H1 (cell line): Measurements from ENCODE around the gene SLC8B1. TPM values are rescaled to one million over a fixed set of nuclear protein-coding genes. Genes with fewer than 3 reads are reported as not detected.

ENCODE experiments used
- CTCF ChIA-PET: fragments of 300-600 bp; sonication (Branson Sonifier 250); formaldehyde crosslinking; loops from one replicate; lab custom pipeline; 2021; ENCODE audit not compliant: partially characterized antibody; lab: Charles Lee
- POLR2A ChIA-PET: fragments of 300-600 bp; sonication (Branson Sonifier 250); formaldehyde crosslinking; loops from one replicate; lab custom pipeline; 2021; ENCODE audit warnings: inconsistent platforms; ENCODE audit not compliant: partially characterized antibody; lab: Charles Lee
- DNase-seq, 2 experiments: peaks; one replicate each; pipeline versions ENCODE4 v3.0.0 to v3.0.0-alpha.2; 2010 to 2022; ENCODE audit warnings: low spot score in 2 of 2, low read depth in 1 of 2, mixed read lengths in 1 of 2
- FAIRE-seq: peaks from 2 replicates; lab custom pipeline; 2011; peaks lifted over from hg19 to GRCh38; lab: Jason Lieb, UNC
- H2AFZ ChIP-seq: 2 replicates; pipeline ENCODE4 v1.8.1; 2012; ENCODE audit warnings: low read length, inconsistent platforms
- H2AK5ac ChIP-seq: 2 replicates; pipeline ENCODE4 v1.6.1; 2013; ENCODE audit warnings: low read depth, low read length
- H2BK120ac ChIP-seq: replicated peaks from 2 replicates; pipeline ENCODE3; 2013; ENCODE audit warnings: low read depth, low read length, inconsistent platforms
- H2BK12ac ChIP-seq: 2 replicates; pipeline ENCODE4 v1.6.1; 2013; ENCODE audit warnings: low read depth, low read length
- H2BK15ac ChIP-seq: 2 replicates; pipeline ENCODE4 v1.6.1; 2013; ENCODE audit warnings: low read length
- H2BK20ac ChIP-seq: 2 replicates; pipeline ENCODE4 v1.6.1; 2013; ENCODE audit warnings: low read length
- H2BK5ac ChIP-seq: 2 replicates; pipeline ENCODE4 v1.6.1; 2013; ENCODE audit warnings: low read depth, low read length
- H3K14ac ChIP-seq: 2 replicates; pipeline ENCODE4 v1.6.1; 2013; ENCODE audit warnings: inconsistent platforms; ENCODE audit not compliant: insufficient read length
- H3K18ac ChIP-seq: 2 replicates; pipeline ENCODE4 v1.6.1; 2013; ENCODE audit warnings: low read length; ENCODE audit errors: extremely low read depth
- H3K23ac ChIP-seq: 2 replicates; pipeline ENCODE4 v1.6.1; 2013; ENCODE audit warnings: inconsistent platforms; ENCODE audit not compliant: insufficient read length
- H3K23me2 ChIP-seq: 2 replicates; pipeline ENCODE4 v1.6.1; 2013; ENCODE audit warnings: low read depth, low read length
- H3K27ac ChIP-seq: 2 replicates; pipeline ENCODE4 v1.6.1; 2011; ENCODE audit warnings: low read depth, low read length, inconsistent platforms
- H3K27me3 ChIP-seq, 4 experiments: replicated peaks in 1 of 4; 1 replicate in 1 of 4; 2 replicates in 3 of 4; pipeline versions ENCODE4 v1.6.1 to v1.8.1; 2011 to 2013; ENCODE audit warnings: low read length in 3 of 4, mild to moderate bottlenecking in 3 of 4, inconsistent platforms in 2 of 4, mixed read lengths in 2 of 4, moderate library complexity in 1 of 4; ENCODE audit not compliant: control insufficient read depth in 3 of 4, insufficient read depth in 3 of 4; ENCODE audit errors: extremely low read depth in 1 of 4
- H3K36me3 ChIP-seq, 4 experiments: 2 replicates each; pipeline versions ENCODE4 v1.6.1 to v1.8.1; 2011 to 2013; ENCODE audit warnings: mild to moderate bottlenecking in 4 of 4, low read length in 3 of 4, moderate library complexity in 2 of 4, control low read depth in 1 of 4, inconsistent platforms in 1 of 4; ENCODE audit not compliant: insufficient read depth in 4 of 4, control insufficient read depth in 2 of 4
- H3K4ac ChIP-seq: replicated peaks from 2 replicates; pipeline ENCODE3; 2013; ENCODE audit warnings: low read length, low read depth, mixed read lengths, inconsistent platforms; ENCODE audit not compliant: insufficient read length
- H3K4me1 ChIP-seq, 4 experiments: replicated peaks in 1 of 4; 1 replicate in 1 of 4; 2 replicates in 3 of 4; pipeline versions ENCODE4 v1.6.1 to v1.8.1; 2011 to 2013; ENCODE audit warnings: low read length in 3 of 4, inconsistent platforms in 2 of 4, mixed read lengths in 1 of 4; ENCODE audit not compliant: insufficient read depth in 4 of 4, control insufficient read depth in 3 of 4
- H3K4me2 ChIP-seq, 2 experiments: 2 replicates each; pipeline versions ENCODE4 v1.6.1 to v1.8.1; 2011 to 2013; ENCODE audit warnings: low read depth in 2 of 2, low read length in 2 of 2, control low read depth in 1 of 2, inconsistent platforms in 1 of 2, mild to moderate bottlenecking in 1 of 2; ENCODE audit not compliant: insufficient read depth in 1 of 2
- H3K4me3 ChIP-seq, 4 experiments: fragments of 200-600, 300-600 bp in 1 of 4; sonication (generic), shearing (Covaris generic), sonication (Bioruptor Twin) in 1 of 4; 2 replicates each; pipeline versions ENCODE4 v1.5.1 to v1.8.1; 2011 to 2016; ENCODE audit warnings: low read length in 4 of 4, low read depth in 3 of 4, control low read depth in 2 of 4, inconsistent platforms in 2 of 4, mild to moderate bottlenecking in 2 of 4, mixed read lengths in 1 of 4, moderate library complexity in 1 of 4; ENCODE audit not compliant: insufficient read depth in 2 of 4; ENCODE audit errors: extremely low read depth in 1 of 4
- H3K56ac ChIP-seq: replicated peaks from 2 replicates; pipeline ENCODE3; 2013; ENCODE audit warnings: low read depth, mild to moderate bottlenecking, mixed read lengths, low read length, inconsistent platforms; ENCODE audit not compliant: insufficient read length
- H3K79me1 ChIP-seq: 2 replicates; pipeline ENCODE4 v1.6.1; 2013; ENCODE audit warnings: low read depth, low read length, control low read depth
- H3K79me2 ChIP-seq, 2 experiments: 2 replicates each; pipeline versions ENCODE4 v1.6.1 to v1.8.1; 2012 to 2013; ENCODE audit warnings: low read length in 2 of 2, mild to moderate bottlenecking in 2 of 2, inconsistent platforms in 1 of 2; ENCODE audit not compliant: insufficient read depth in 2 of 2, control insufficient read depth in 1 of 2
- H3K9ac ChIP-seq, 4 experiments: replicated peaks in 1 of 4; 1 replicate in 1 of 4; 2 replicates in 3 of 4; pipeline versions ENCODE4 v1.6.1 to v1.8.1; 2011 to 2013; ENCODE audit warnings: low read depth in 3 of 4, low read length in 3 of 4, control low read depth in 2 of 4, mild to moderate bottlenecking in 2 of 4, moderate library complexity in 2 of 4, inconsistent platforms in 1 of 4; ENCODE audit errors: extremely low read depth in 1 of 4
- H3K9me3 ChIP-seq, 2 experiments: 2 replicates each; pipeline versions ENCODE4 v1.6.1 to v1.8.1; 2012 to 2013; ENCODE audit warnings: mild to moderate bottlenecking in 2 of 2, moderate library complexity in 2 of 2, control low read depth in 1 of 2, inconsistent platforms in 1 of 2, low read depth in 1 of 2, low read length in 1 of 2, mixed read lengths in 1 of 2; ENCODE audit not compliant: insufficient read depth in 2 of 2
- H4K20me1 ChIP-seq, 2 experiments: replicated peaks in 1 of 2; 2 replicates each; pipeline versions ENCODE3 to v1.8.1; 2011 to 2013; ENCODE audit warnings: inconsistent platforms in 2 of 2, low read length in 2 of 2, mild to moderate bottlenecking in 1 of 2; ENCODE audit not compliant: insufficient read depth in 2 of 2, control insufficient read depth in 1 of 2
- H4K5ac ChIP-seq: 2 replicates; pipeline ENCODE4 v1.6.1; 2013; ENCODE audit warnings: low read length, low read depth, mixed read lengths, inconsistent platforms; ENCODE audit not compliant: insufficient read length
- H4K8ac ChIP-seq: 2 replicates; pipeline ENCODE4 v1.8.0; 2013; ENCODE audit warnings: mild to moderate bottlenecking, moderate library complexity, low read length, inconsistent platforms; ENCODE audit not compliant: insufficient read depth; ENCODE audit errors: extremely low read depth
- H4K91ac ChIP-seq: replicated peaks from 2 replicates; pipeline ENCODE3; 2013; ENCODE audit warnings: low read length, mixed read lengths, inconsistent platforms; ENCODE audit not compliant: insufficient read length
- BCL11A ChIP-seq, 2 experiments: IDR thresholded peaks; one replicate each; pipeline ENCODE4 v1.6.1; 2011; ENCODE audit warnings: low read depth in 2 of 2, low read length in 2 of 2, mild to moderate bottlenecking in 2 of 2
- CBX8 ChIP-seq: fragments of 300-800, 300-1000 bp; sonication (generic); IDR thresholded peaks from 2 replicates; pipeline ENCODE4 v1.7.1; 2016; ENCODE audit warnings: low read depth, low read length, borderline replicate concordance
- CHD2 ChIP-seq: IDR thresholded peaks from 2 replicates; pipeline ENCODE4 v1.6.1; 2012; ENCODE audit warnings: low read length, improper control_type of control experiment
- EZH2 ChIP-seq: fragments of 200-600 bp; sonication (generic); IDR thresholded peaks from 2 replicates; pipeline ENCODE4 v1.7.1; 2012; ENCODE audit warnings: low read depth, mild to moderate bottlenecking, moderate library complexity, low read length, inconsistent platforms; ENCODE audit not compliant: severe bottlenecking
- NANOG ChIP-seq: IDR thresholded peaks from 2 replicates; pipeline ENCODE4 v1.6.1; 2011; ENCODE audit warnings: low read length, low read depth, mild to moderate bottlenecking, inconsistent platforms; ENCODE audit not compliant: insufficient read depth, poor library complexity, severe bottlenecking
- POLR2AphosphoS5 ChIP-seq: IDR thresholded peaks from 2 replicates; pipeline ENCODE4 v1.6.1; 2011; ENCODE audit warnings: low read depth, low read length
- RAD21 ChIP-seq, 2 experiments: IDR thresholded peaks in 1 of 2; conservative IDR thresholded peaks in 1 of 2; 2 replicates each; pipeline ENCODE4 v1.6.1; 2011; ENCODE audit warnings: low read depth in 2 of 2, low read length in 2 of 2, improper control_type of control experiment in 1 of 2, inconsistent platforms in 1 of 2, mild to moderate bottlenecking in 1 of 2, moderate library complexity in 1 of 2
- SIN3A ChIP-seq, 2 experiments: IDR thresholded peaks in 1 of 2; conservative IDR thresholded peaks in 1 of 2; 2 replicates each; pipeline ENCODE4 v1.6.1; 2011 to 2012; ENCODE audit warnings: low read length in 2 of 2, improper control_type of control experiment in 1 of 2, low read depth in 1 of 2, mild to moderate bottlenecking in 1 of 2
- SP2 ChIP-seq: IDR thresholded peaks from 2 replicates; pipeline ENCODE4 v1.6.1; 2012; ENCODE audit warnings: mild to moderate bottlenecking, low read length, inconsistent platforms
- SUZ12 ChIP-seq: fragments of 200-600 bp; sonication (generic); IDR thresholded peaks from 2 replicates; pipeline ENCODE4 v1.6.1; 2012; ENCODE audit warnings: mild to moderate bottlenecking, inconsistent platforms, low read length, moderate library complexity, mixed read lengths
- TCF12 ChIP-seq: IDR thresholded peaks from 2 replicates; pipeline ENCODE4 v1.6.1; 2011; ENCODE audit warnings: low read depth, mild to moderate bottlenecking, low read length
- WGBS, 2 experiments: shearing (Covaris generic) in 1 of 2; methylation state at CpG; one replicate each; pipeline versions ENCODE4 v1.1.6 to v1.1.7; 2013 to 2015; ENCODE audit warnings: low lambda C conversion rate in 2 of 2, mixed read lengths in 2 of 2, inconsistent platforms in 1 of 2, low coverage in 1 of 2, missing lambda C conversion rate in 1 of 2; ENCODE audit not compliant: insufficient replicate concordance in 2 of 2, insufficient coverage in 1 of 2, insufficient read length in 1 of 2; ENCODE audit errors: extremely low coverage in 1 of 2, missing lambda C conversion rate in 1 of 2; 5-methylcytosine and 5-hydroxymethylcytosine counted together
- polyA plus RNA-seq, 7 experiments: library from polyadenylated mRNA; depleted of rRNA in 3 of 7; stranded (reverse) in 5 of 7; unstranded in 2 of 7; fragments of >200 nt in 5 of 7; fragments of 200-250 nt in 2 of 7; gene quantifications; 1 replicate in 5 of 7; 2 replicates in 1 of 7; 4 replicates in 1 of 7; pipeline versions ENCODE4 v1.2.1 to v1.2.3, GENCODE V29; 2011 to 2013; ENCODE audit warnings: missing spikeins in 2 of 7, mixed read lengths in 2 of 7
- total RNA-seq: library from RNA; stranded (reverse); fragmentation: NEBNext Ultra II Directional; extraction: Animal tissue kit (Norgen Biotek cat#: 25700); gene quantifications from 2 replicates; pipeline ENCODE4 v1.2.1, GENCODE V29; 2021

Gene SLC8B1
- total and polyA plus RNA-seq, 2 of the 8 experiments (the other 6 are each of a cell fraction or from before 2014, with no cell fraction given): 11.2 to 19.1 TPM

DNA sequence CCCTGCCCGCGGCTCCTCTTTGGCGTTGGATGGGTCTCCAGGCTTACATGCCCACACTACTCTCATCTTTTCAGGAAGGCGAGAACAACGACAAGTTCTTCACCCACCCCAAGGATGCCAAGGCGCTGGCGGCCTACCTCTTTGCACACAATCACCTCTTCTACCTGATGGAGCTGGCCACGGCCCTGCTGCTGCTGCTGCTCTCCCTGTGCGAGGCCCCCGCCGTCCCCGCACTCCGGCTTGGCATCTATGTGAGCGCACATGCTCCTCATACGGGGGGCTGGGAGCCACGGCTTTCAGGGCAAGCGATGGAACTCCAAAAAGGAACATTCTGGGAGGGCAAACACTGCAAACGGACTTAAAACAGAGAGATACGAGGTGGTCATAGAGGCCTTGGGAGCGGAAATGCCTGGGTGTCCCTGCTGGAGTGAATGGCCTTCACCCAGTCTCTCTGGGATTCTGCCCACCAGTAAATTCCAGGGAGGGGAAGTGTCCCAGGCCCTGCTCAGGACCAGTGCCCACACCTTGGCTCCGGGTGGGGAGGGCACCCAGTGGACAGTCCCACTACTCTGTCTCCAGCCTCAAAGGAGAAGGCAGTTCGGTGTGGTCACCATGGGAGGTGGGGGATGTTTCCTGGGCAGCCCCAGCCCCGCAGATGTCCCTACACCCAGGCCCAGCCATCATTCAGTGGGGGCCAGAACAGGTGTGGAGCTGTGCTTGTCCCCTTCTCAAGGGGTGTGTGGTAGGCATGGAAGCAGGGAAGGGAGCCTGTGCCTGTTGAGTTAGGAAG is 68.6 kb downstream of the SLC8B1 start:
- ChIA-PET CTCF (interaction anchor here (1.3 kb wide), 1 partner anchor 135 kb away, joined by 3 read pairs; no protein-coding TSS in a partner anchor), POLR2A (interaction anchor here (1.8 kb wide), 1 partner anchor 8 kb away, joined by 4 read pairs; no protein-coding TSS in a partner anchor)
- no peaks in the 10 kb centered on the region for H3K9me3 ChIP-seq
- FAIRE-seq (no peak), DNase-seq (no peak)
- no peaks in the 10 kb centered on the region for H3K27me3 ChIP-seq
- no peak overlapping the region for H3K23ac ChIP-seq
- no peak overlapping the region for H3K56ac ChIP-seq
- WGBS, 2 experiments: 90% methylated on average over 23 of the region's 23 CpGs; no CpG with 5 or more reads in 1 of the 2 experiments
- no peak overlapping the region for H3K4ac ChIP-seq
- H2BK12ac ChIP-seq: no peak overlapping the region
- H3K4me3 ChIP-seq: no peak overlapping the region
- H4K5ac ChIP-seq: no peak overlapping the region
- H3K23me2 ChIP-seq: no peaks in the 10 kb centered on the region
- H3K18ac ChIP-seq: no peak overlapping the region
- no peak overlapping the region for H4K8ac ChIP-seq
- peaks cover 0 to 4% of the 10 kb centered on the region in 2 experiments for H4K20me1 ChIP-seq
- H3K36me3 ChIP-seq: no peaks in the 10 kb centered on the region; a peak in 1 of 8 replicates
- no peak overlapping the region for H3K27ac ChIP-seq
- H3K9ac ChIP-seq: no peak overlapping the region; a peak in 2 of 7 replicates
- no peak overlapping the region for H2AK5ac ChIP-seq
- TF ChIP-seq RAD21 (IDR thresholded peaks at IDR 0.05 in 1 of 2, conservative IDR thresholded peaks at IDR 0.05 in 1 of 2; ENCODE audit: low read depth in 2 of 2, low read length in 2 of 2): no peak
- no peak for TF ChIP-seq CBX8
- no peak for TF ChIP-seq SIN3A (conservative IDR thresholded peaks at IDR 0.05 in 1 of 2, IDR thresholded peaks at IDR 0.05 in 1 of 2; ENCODE audit: low read depth in 1 of 2, low read length in 2 of 2)
- no peak for TF ChIP-seq SUZ12
- no peak for TF ChIP-seq EZH2
- no peak for TF ChIP-seq POLR2AphosphoS5
- no peak for TF ChIP-seq CHD2
- no peak for TF ChIP-seq BCL11A (IDR thresholded peaks at IDR 0.05; ENCODE audit: low read depth in 2 of 2, low read length in 2 of 2)
- no peak for TF ChIP-seq NANOG
- no peak for TF ChIP-seq TCF12
- TF ChIP-seq SP2: no peak
- no peak overlapping the region for H3K4me2 ChIP-seq
- no peak overlapping the region for H2BK20ac ChIP-seq
- no peak overlapping the region for H3K14ac ChIP-seq
- no peak overlapping the region for H2BK5ac ChIP-seq
- H4K91ac ChIP-seq: no peak overlapping the region
- H2BK120ac ChIP-seq: no peak overlapping the region
- H2BK15ac ChIP-seq: no peak overlapping the region
- H3K4me1 ChIP-seq: no peaks in the 10 kb centered on the region
- H3K79me1 ChIP-seq: no peaks in the 10 kb centered on the region
- H3K79me2 ChIP-seq: no peaks in the 10 kb centered on the region
- no peak overlapping the region for H2AFZ ChIP-seq
